BLaER1 (cell line): Measurements from ENCODE around the gene MRPS10.
"Not testable (repeated sequence)": the region's sequence is repeated elsewhere in the genome, so short reads cannot be mapped to it uniquely, and the experiment has no call there.

ENCODE experiments used
- H3K27ac ChIP-seq: shearing (Covaris generic); formaldehyde crosslinking; 2 replicates; pipeline ENCODE4 v1.8.1; 2022
- H3K27me3 ChIP-seq: shearing (Covaris generic); formaldehyde crosslinking; 2 replicates; pipeline ENCODE4 v1.8.1; 2022
- H3K36me3 ChIP-seq: shearing (Covaris generic); formaldehyde crosslinking; 2 replicates; pipeline ENCODE4 v1.8.1; 2022
- H3K4me1 ChIP-seq: shearing (Covaris generic); formaldehyde crosslinking; 2 replicates; pipeline ENCODE4 v1.8.1; 2022
- H3K4me2 ChIP-seq: shearing (Covaris generic); formaldehyde crosslinking; 2 replicates; pipeline ENCODE4 v1.8.1; 2022
- H3K4me3 ChIP-seq: shearing (Covaris generic); formaldehyde crosslinking; 2 replicates; pipeline ENCODE4 v1.8.1; 2022
- H3K9ac ChIP-seq: shearing (Covaris generic); formaldehyde crosslinking; 2 replicates; pipeline ENCODE4 v1.8.1; 2022
- H3K9me3 ChIP-seq: shearing (Covaris generic); formaldehyde crosslinking; 2 replicates; pipeline ENCODE4 v1.8.1; 2022
- H4K20me1 ChIP-seq: shearing (Covaris generic); formaldehyde crosslinking; 2 replicates; pipeline ENCODE4 v1.8.1; 2022
- Cebpa-rat ChIP-seq: shearing (Covaris generic); IDR thresholded peaks from 2 replicates; pipeline ENCODE4 v1.8.1; 2022

Gene MRPS10

GRCh38 chr6:42212442-42212841, 5.2 kb downstream of the MRPS10 start:
- Histone ChIP-seq H3K4me1 (peaks cover 9% of the 10 kb centered on the region), H4K20me1 (no peaks in the 10 kb centered on the region), H3K4me3 (no peak overlapping the region), H3K36me3 (peaks cover 65% of the 10 kb centered on the region), H3K9ac (no peak overlapping the region), H3K27ac (no peak overlapping the region), H3K4me2 (no peak overlapping the region), H3K9me3 (no peaks in the 10 kb centered on the region), H3K27me3 (no peaks in the 10 kb centered on the region)
- no peak for TF ChIP-seq Cebpa-rat

- Histone ChIP-seq H3K9me3 (no peaks in the 10 kb centered on the region), H3K36me3 (peaks cover 72% of the 10 kb centered on the region), H3K4me1 (peaks cover 5% of the 10 kb centered on the region), H3K4me3 (no peak overlapping the region), H3K27ac (no peak overlapping the region), H4K20me1 (no peaks in the 10 kb centered on the region), H3K4me2 (no peak overlapping the region), H3K27me3 (no peaks in the 10 kb centered on the region), H3K9ac (no peak overlapping the region)
- no peak for TF ChIP-seq Cebpa-rat
Observed at GRCh38 chr6:42211726-42212125, 5.9 kb downstream of the MRPS10 start.

DNA sequence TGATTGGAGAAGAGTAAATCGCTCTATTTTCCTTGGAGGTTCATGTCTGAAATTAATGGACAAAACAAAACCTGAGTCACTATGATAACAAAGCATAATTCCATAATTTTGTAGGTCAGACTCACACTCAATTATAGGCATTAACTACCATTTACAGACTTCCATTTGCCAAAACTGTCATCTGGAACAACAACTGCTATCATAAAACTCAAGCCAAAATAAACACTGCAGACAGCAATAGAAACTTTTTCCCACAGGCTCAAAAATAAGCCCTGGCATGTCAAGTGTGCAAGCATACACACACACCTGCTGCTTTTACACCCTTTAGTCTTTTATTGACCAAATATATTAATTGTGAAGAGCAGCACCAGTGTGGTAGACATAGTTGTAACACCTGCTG, 7.1 kb downstream of the MRPS10 start:
- H3K27ac ChIP-seq = no peak overlapping the region
- H3K27me3 ChIP-seq = no peaks in the 10 kb centered on the region
- H3K9ac ChIP-seq = no peak overlapping the region

GRCh38 chr6:42207559-42207958, 10.1 kb downstream of the MRPS10 start:
- not testable (repeated sequence) for H3K27me3 ChIP-seq, H3K9me3 ChIP-seq, H4K20me1 ChIP-seq, H3K4me3 ChIP-seq, H3K27ac ChIP-seq, H3K9ac ChIP-seq, H3K4me2 ChIP-seq, H3K4me1 ChIP-seq
- peaks cover 95% of the 10 kb centered on the region for H3K36me3 ChIP-seq

More for the DNA sequence above, 7.1 kb downstream of the MRPS10 start:
- Histone ChIP-seq H4K20me1 (no peaks in the 10 kb centered on the region), H3K4me3 (no peak overlapping the region), H3K36me3 (peaks cover 82% of the 10 kb centered on the region), H3K4me1 (no peaks in the 10 kb centered on the region), H3K9me3 (no peaks in the 10 kb centered on the region), H3K4me2 (no peak overlapping the region)
- TF ChIP-seq Cebpa-rat = no peak

GRCh38 chr6:42204768-42205282, 12.8 kb downstream of the MRPS10 start:
- Histone ChIP-seq H3K4me2 (no peak overlapping the region), H3K27ac (no peak overlapping the region), H3K4me1 (peaks cover 7% of the 10 kb centered on the region), H3K9ac (no peak overlapping the region), H3K36me3 (peaks cover 95% of the 10 kb centered on the region), H4K20me1 (no peaks in the 10 kb centered on the region), H3K27me3 (no peaks in the 10 kb centered on the region), H3K9me3 (peaks cover 8% of the 10 kb centered on the region; the same call in 1 of the 2 replicates), H3K4me3 (no peak overlapping the region)
- TF ChIP-seq Cebpa-rat = no peak

DNA sequence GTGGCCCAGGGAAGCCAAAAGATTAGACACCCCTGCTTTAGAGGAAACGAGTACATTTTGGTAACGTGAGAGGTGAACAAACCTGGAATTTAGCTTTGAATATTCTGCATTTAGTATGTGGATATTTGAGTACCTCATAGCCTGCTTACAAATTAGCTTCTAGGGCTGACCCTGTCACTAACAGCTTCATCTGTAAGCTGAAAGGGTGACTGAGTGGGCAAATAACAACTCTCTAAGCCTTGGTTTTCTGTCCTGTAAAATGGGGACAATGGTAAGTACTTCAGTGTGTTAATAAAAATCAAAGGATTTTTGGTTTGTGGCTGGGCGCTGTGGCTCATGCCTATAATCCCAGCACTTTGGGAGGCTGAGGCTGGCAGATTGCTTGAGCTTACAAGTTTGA, 14.5 kb downstream of the MRPS10 start:
- Histone ChIP-seq H3K27me3 (no peaks in the 10 kb centered on the region), H3K4me2 (no peak overlapping the region), H3K9me3 (peaks cover 20% of the 10 kb centered on the region), H3K27ac (no peak overlapping the region), H3K4me1 (peaks cover 12% of the 10 kb centered on the region), H4K20me1 (no peaks in the 10 kb centered on the region), H3K9ac (no peak overlapping the region), H3K36me3 (peaks cover 92% of the 10 kb centered on the region), H3K4me3 (no peak overlapping the region)
- no peak for TF ChIP-seq Cebpa-rat

GRCh38 chr6:42202131-42202915, 15.3 kb downstream of the MRPS10 start:
- Histone ChIP-seq H3K36me3 (peaks cover 92% of the 10 kb centered on the region), H3K4me1 (peaks cover 12% of the 10 kb centered on the region), H3K9me3 (peaks cover 23% of the 10 kb centered on the region)
- H3K9ac ChIP-seq, H3K4me2 ChIP-seq, H3K4me3 ChIP-seq, H4K20me1 ChIP-seq, H3K27me3 ChIP-seq, H3K27ac ChIP-seq: not testable (repeated sequence)

DNA sequence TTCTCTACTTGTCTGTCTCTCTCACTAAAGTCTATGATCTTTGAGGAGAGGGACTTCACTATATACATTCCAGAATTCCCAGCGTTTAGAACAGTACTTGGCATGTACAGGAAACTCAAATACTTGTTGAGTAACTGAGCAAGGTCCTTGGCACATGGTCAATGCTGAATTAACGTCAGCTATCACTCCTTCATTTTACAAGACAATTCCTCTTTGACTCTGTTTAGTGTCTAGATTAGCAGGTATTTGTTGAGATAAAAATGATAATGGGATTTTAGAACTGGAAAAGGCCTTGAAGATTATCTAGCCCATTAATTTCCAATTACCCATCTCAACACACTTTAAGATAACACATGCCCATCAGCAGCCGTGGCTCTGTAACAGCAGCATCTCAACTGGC, 16.3 kb downstream of the MRPS10 start:
- Histone ChIP-seq H3K36me3 (peaks cover 85% of the 10 kb centered on the region), H3K9me3 (peaks cover 30% of the 10 kb centered on the region), H3K27me3 (no peaks in the 10 kb centered on the region), H3K27ac (no peak overlapping the region), H3K4me1 (peaks cover 16% of the 10 kb centered on the region), H3K4me2 (no peak overlapping the region), H4K20me1 (no peaks in the 10 kb centered on the region), H3K4me3 (no peak overlapping the region), H3K9ac (no peak overlapping the region)
- no peak for TF ChIP-seq Cebpa-rat

DNA sequence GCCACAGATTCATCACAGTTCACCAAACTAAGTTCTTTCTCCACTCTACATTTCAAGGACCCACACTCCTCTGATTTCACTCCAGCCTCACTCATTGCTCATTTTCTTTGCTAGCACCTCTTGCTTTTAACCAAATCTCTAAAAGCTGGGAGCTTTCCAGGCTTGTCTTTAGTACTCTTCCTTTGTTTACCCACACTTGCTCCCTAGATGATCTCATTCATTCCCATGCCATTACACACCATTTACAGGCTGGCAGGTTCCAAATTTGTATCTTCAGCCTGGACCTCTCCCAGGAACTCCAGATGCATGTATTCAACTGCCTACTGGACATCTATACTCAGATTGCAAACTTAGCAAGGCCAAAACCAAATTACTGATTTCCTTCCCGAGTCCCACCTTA, 17.6 kb downstream of the MRPS10 start:
- no peak overlapping the region for H3K4me2 ChIP-seq
- no peaks in the 10 kb centered on the region for H4K20me1 ChIP-seq
- H3K9ac ChIP-seq = no peak overlapping the region
- TF ChIP-seq Cebpa-rat = no peak
- peaks cover 73% of the 10 kb centered on the region for H3K36me3 ChIP-seq
- H3K4me1 ChIP-seq = peaks cover 27% of the 10 kb centered on the region
- H3K9me3 ChIP-seq = peaks cover 33% of the 10 kb centered on the region
- H3K27me3 ChIP-seq = no peaks in the 10 kb centered on the region
- no peak overlapping the region for H3K27ac ChIP-seq
- H3K4me3 ChIP-seq = no peak overlapping the region

GRCh38 chr6:42199106-42199981, 18.3 kb downstream of the MRPS10 start:
- H3K36me3 ChIP-seq = peaks cover 66% of the 10 kb centered on the region
- H4K20me1 ChIP-seq = no peaks in the 10 kb centered on the region
- H3K4me2 ChIP-seq = no peak overlapping the region
- peaks cover 33% of the 10 kb centered on the region for H3K9me3 ChIP-seq
- H3K27me3 ChIP-seq = no peaks in the 10 kb centered on the region
- H3K4me1 ChIP-seq = peaks cover 27% of the 10 kb centered on the region
- no peak overlapping the region for H3K9ac ChIP-seq
- no peak overlapping the region for H3K4me3 ChIP-seq
- TF ChIP-seq Cebpa-rat = no peak
- no peak overlapping the region for H3K27ac ChIP-seq
